Renal cortex interstitium (tissue), 11 donors: ENCODE measurements around the gene ROCK2. TPM values are rescaled to one million over a fixed set of nuclear protein-coding genes. Genes with fewer than 3 reads are reported as not detected.

ENCODE experiments used
- DNase-seq, 11 donors: peaks; one replicate each; pipeline ENCODE4 v3.0.0-alpha.2; 2013; ENCODE audit warnings: low read depth in 9 of 11, low spot score in 4 of 11; ENCODE audit errors: extremely low read depth in 1 of 11
- polyA plus RNA-seq, 3 donors: library from polyadenylated mRNA; unstranded; fragments of 120-200 nt; gene quantifications; one replicate each; pipeline ENCODE4 v1.2.1, GENCODE V29; 2013; ENCODE audit not compliant: insufficient read length in 3 of 3

The ROCK2 gene
- polyA plus RNA-seq, 3 donors = 36.4 to 48.4 (median 39.3) TPM

DNA sequence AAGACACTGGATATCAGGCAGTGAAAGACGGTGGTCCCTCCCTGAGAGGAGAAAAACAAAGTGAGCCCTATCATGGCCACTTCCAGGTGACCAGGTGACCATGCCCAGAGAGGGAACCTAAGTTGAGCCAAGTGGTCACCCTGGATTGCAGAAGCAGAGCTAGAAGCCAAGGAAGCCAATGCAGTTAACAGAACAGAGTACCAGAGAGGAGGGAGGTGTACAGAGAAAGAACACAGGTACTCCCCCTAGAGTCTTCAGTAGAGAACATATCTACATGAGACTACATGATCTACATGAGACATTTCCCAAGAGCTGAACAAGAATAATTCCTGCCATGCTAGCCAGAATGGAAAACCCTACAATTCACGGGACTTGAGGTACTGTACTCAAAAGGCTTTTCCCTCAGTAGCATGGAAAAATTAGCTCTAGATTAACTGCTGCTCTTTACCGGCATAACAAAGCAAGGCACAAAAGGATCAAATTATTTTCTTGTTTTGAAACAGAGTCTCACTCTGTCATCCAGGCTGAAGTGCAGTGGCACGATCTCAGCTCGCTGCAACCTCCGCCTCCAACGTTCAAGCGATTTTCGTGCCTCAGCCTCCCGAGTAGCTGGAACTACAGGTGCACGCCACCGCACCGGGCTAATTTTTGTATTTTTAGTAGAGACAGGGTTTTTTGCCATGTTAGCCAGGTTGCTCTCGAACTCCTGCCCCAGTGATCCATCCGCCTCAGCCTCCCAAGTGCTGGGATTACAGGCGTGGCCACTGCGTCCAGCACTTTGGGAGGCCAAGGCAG, 23.5 kb downstream of the ROCK2 start:
- DNase-seq = no peak

DNA sequence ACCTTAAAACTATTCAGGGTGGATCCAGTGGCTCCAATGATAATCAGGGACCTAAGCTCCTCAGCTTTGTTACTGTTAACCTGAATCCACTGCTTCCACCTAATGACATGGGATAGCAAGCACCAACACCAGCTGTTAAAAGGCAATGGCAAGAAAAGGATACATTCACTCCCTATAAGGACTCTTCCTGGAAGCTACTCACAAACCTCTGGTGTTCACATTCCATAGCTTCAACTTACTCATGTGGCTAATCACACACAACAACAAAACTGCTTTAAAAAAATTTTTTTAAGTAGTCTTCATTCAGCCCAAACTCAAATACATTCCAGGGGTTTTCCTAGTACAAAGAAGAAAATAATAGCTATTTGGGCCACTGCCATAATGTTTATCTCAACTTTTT, 24.5 kb downstream of the ROCK2 start:
- DNase-seq = peak in 1 of 11 donors; percentile 6

DNA sequence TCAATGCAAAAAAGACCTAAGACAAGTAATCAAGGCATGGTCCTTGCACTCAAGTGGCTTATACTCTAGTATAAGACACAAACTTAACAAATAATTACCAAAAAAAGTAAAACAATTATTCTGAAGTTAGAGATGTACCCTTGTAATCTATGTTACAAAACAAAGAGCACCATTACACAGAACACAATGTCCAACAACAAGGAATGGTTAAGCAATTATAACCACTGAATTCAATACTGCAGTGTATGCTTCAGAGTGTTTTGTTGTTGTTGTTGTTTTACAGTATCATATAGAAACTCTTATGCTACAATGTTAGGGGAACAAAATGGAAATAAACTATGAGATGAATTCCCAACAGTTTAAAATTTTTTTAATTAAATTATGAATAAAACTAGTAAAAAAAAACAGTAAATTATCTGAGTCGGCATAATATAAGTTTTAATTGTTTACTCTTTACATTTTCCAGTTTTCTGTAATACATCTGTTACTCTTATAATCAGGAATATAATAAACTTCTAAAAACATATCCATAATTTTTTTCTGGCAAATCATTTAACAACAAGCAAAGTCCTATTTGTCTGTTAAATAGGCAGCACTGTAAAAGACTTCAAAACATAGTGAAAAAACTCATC, 29.2 kb downstream of the ROCK2 start:
- DNase-seq = no peak

DNA sequence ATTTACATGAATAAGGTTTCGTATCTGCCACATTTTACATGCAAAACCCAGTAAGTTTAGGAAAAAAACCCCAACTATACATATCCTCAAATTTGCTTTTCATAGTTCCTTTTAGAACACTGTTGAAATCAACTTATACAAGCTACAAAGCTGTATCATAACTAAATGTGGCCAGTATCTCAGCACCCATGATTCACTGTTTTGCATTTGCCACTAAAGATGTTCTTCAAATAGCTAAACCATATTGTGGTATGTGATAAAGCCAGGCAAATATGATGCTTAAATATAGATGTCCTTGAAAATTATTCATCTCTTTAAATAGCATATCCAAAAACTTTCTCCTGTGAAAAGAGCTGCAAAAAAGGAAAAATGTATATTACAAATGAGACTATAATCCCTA, 29.9 kb downstream of the ROCK2 start:
- DNase-seq = no peak

DNA sequence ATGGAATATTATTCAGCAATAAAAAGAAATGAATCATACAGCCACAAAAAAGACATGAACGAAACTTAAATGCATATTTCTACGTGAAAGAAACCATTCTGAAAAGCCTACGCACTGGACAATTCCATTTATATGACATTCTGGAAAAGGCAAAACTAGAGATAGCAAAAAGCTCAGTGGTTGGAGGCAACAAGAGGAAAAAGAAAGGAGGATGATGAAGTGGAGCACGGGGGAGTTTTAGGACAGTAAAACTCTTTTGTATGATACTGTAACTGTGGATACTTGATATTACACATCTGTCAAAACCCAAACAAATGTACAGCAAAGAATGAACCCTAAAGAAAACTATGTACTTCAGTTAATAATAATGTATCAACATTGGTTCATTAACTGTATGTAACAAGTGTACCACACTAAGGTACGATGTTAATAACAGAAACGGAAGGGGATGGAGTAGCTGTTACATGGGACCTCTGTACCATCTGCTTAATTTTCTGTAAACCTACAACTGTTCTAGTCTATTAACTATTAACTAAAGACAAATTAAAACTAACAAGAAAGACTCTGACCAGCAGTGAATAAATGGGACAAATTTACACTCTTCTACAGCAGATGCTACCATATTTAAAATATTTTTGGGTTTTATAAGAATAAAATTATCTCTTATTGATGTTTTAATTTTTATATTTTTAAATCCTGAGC, 31.5 kb downstream of the ROCK2 start:
- no peak for DNase-seq

DNA sequence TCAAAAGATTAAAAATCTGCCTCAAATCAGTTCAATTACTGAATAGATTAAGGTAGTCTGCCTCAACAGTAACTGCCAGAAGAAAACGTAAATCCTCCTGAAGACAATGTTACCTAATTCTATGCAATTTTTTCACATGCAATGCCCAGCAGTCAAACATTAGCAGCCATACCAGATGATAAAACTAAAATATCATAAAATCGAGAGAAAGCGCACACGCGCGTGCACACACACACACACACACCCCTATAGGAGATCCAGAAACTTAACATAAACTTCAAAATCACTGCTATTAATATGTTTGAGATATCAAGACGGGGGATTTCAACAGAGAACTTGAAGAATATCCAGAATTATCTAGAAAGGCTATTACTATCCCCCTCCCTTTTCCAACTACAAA, 32.9 kb downstream of the ROCK2 start:
- DNase-seq = no peak

DNA sequence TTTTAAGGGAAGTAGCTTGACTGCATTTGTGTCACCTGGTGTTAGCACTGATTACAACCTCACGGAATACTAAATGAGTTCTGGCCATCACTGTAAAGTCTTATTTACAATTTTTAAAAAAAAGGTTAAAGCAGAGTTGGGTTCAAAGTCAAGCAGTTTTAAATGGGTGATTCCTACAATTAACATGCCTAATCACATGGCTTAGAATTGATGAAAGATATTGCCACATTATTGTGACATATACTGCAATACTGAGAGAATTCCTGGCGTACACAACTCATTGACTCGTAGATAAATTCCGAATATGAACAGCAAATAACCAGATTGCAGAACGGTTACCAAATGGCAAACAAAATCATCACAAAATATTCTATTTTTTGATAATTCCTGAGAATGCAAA, 34.2 kb downstream of the ROCK2 start:
- no peak for DNase-seq

DNA sequence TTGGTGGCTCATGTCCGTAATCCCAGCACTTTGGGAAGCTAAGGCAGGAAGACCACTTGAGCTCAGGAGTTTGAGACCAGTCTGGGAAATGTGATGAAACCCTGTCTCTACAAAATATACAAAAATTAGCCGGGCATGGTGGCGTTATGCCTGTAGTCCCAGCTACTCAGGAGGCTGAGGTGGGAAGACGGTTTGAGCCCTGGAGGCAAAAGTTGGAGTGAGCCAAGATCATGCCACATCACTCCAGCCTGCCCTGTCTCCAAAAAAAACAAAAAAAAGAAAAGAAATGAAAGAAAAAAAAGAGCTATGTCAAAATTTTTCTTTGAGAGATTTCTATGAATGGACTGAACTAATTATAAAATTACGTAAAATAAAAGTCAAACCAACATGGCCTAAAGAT, 34.7 kb downstream of the ROCK2 start:
- no peak for DNase-seq

DNA sequence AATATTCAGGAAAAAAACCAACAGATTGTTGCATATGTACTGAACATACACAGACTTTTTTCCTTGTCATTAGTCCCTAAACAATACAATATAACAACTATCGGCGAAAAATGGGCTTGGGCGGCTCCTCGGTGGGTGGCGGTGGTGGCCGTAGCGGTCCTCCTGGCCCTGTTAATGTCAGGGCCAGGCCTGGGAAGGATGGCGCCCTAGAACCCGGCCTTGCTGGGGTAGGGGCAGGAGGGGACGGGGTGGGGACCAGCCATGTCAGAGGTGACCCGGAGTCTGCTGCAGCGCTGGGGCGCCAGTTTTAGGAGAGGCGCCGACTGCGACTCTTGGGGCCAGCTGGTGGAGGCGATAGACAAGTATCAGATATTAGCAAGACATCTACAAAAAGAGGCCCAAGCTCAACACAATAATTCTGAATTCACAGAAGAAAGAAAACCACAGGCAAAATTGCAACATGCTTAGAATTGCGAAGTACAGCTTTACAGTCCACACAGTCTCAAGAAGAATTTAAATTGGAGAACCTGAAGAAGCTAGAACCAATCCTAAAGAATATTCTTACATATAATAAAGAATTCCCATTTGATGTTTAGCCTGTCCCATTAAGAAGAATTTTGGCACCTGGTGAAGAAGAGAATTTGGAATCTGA, 36.5 kb downstream of the ROCK2 start:
- DNase-seq = no peak

DNA sequence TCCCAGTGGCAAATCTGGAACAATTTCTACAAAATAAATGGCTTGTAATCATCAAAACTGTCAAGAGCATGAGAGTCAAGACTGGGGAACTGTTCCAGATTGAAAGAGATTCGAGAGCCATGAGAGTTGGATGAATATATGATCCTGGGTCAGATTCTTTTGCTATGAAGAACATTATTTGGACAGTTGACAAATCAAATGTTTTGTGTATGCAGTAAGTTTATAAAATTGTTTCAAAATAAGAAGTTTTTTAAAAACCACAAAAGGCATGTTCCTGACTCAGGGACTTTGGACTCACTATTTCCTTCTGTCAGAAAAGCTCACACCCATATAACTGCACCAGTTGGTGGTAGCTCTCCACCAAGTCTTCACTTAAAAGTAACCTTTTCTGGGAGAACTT, 38.5 kb downstream of the ROCK2 start:
- no peak for DNase-seq

DNA sequence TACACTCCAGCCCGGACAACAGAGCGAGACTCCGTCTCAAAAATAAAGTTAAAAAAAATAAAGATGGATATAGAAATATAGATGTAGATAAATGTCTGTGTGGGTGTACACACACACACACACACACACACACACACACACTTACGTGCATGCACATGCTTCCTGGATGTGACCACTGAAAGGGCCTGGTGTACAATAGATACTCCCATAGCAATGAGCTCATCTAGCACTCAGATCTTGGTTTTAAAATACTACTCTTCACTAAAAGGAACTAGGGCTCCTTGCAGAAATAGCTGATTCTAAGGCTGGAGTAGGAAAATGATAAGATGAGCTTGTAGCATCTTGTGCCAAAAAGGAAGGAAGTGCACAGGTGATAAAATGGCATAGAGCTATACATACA, 39.1 kb downstream of the ROCK2 start:
- DNase-seq = no peak

DNA sequence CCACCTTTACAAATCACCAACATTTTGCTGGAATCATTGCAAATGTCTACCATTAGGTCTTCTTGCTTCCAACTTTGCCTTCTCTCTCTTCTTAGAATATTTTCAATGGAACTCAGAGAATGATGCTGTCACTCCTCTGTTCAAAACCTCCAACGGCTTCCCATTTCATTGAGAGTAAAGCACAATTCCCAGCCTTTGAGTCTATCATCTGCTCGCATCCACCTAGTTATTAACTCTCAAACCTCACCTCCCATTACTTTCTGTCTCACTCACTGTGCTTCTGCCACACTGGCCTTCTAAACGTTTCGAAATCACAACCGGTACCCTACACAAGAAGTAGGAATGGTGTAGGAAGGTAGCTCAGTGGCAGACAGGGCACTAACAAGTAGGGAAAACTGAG, 40.0 kb downstream of the ROCK2 start:
- no peak for DNase-seq

DNA sequence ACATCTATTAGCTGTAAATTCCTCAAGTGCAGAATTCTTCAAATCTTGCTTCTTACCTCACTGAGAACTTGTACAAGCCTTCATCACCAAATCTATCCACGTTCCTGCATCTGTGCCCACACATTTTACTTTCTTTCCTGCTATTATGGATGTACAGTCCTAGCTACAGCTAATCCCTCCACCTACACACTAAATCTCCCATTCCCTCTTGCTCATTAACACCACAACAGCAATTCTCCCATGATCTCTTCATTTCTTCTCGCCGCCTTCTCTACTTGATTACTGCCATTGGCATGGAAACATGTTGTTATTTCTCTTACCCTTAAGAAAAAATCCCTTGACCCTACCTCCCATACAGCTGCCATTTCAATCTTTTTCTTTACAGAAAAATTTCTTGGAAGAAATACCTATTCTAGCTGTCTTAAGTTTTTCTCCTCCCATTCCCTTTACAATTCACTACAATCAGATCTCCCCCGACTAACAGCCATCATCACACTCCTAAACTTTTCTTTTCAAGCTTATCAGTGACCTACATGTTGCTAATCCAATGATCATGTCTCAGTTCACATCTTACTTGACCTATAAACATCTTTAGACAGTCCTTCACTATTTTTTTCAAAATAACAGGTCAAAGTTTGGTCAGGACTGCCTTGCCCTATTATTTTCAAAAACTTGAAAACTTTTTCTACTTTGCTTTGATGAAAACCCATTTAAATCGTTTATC, 41.0 kb downstream of the ROCK2 start:
- DNase-seq = no peak

DNA sequence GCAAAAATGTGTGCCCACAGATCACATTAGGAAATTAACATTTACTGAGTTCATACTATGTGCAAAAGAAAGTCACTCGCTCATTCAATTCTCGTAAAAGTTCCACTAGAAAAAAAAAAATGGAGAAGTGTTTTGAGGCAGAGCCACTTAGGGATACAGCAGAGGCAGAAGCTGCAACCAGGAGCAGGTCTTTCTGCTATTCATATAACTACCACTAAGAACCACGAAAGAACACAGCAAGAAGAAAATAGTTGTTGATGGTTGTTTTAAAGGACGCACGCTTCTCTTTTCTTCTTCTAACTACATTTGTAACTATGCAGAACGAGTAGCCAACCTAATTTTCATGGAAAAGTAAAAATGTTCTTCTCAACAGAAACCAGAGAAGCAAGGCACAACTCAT, 45.0 kb downstream of the ROCK2 start:
- DNase-seq = no peak

DNA sequence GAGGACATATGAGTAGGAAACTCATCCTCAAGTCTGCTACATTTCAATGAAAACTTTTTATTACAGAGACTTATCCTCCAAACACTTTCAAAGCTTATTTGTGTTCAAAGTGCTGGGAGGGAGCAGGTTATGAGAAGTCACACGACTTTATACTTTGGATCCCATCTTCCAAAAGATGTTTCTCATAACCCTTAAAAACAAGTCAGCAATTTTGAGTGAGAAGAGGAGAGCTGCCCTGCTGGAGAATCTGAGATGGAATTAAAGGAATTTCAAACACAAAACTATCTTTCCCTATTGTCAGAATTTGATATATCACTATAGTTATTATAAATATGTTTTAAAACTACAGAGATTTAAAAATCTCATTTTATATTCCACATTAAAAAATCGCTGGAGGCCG, 45.8 kb downstream of the ROCK2 start:
- no peak for DNase-seq

DNA sequence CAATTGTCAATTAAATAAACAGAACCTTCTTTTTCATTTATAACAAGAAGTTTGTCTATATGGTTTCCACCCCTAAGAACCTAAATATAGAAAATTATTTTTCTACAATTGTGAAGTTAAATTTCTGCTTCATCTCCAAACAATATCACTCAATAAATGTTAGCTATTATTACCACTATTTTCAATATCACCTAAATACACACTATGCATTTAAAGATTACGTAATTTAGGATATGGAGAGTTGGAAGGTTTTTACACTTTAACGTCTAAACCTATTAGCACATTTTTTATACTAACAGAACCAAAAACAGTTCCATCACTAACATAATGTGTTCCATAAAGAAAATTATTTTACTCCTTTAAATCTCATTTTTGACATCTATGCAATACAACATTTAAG, 48.0 kb downstream of the ROCK2 start:
- DNase-seq = no peak

DNA sequence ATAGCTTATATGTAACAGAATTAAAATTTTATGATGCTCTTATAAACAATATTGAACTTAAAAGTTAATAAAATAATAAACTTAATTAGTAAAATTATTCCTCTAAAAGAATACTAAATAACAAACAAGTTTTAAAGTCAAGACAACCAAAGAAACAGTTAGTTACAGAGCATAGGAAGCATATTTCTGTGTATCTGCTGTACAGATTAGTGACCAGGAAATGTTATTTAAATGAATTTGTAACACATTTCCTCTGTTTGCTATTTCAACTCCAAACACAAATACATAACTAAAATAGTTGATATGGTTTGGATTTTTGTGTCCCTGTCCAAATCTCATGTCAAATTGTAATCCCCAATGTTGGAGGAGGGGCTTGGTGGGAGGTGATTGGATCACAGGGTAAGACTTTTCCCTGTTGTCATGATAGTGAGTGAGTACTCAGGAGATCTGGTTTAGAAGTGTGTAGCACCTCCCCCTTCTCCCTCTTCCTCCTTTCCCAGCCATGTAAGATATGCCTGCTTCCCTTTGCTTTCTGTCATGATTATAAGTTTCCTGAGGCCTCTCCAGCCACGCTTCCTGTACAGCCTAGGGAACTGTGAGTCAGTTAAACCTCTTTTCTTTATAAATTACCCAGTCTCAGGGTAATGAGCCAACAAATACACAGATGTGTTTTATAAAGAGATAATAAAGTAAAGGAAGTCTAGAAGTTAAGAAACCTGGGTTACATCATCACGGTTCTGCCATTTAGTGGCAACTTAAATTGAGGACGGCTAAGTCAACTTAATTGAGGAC, 51.8 kb downstream of the ROCK2 start:
- no peak for DNase-seq

DNA sequence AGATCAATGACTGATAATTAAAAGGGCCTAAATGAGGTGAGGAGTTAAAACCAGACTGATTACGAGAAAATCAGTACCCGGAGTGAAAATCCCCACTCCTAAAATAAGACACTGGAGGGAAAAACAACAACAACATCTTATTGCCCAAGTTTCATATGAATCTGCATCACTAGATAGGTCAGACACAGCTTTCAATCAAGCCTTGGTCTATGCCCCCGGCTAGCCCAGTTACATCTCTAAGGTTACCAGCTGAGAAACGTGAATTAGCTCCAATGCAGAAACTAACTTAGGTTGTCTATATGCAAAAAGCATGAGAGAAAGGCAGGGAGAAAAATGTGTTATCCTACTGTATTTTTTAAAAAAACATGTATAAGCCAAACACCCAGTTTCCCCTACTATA, 53.7 kb downstream of the ROCK2 start:
- DNase-seq = no peak

DNA sequence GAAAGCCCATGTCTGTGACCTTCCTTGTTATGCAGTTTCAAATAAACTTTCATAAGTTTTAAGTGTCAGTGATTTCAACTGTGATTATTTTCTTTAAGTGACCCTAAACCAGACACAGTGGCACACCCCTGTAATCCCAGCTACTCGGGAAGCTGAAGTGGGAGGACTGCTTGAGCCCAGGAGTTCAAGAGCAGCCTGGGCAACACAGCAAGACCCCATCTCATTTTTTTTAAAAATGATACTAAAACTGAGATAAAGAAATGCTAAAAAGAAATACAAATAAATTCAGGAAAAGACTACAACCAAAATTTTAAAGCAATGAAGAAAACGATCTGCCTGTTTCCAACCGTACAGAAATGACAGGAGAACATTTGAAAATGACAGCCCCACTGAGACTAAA, 54.2 kb downstream of the ROCK2 start:
- no peak for DNase-seq
